Measurements from ENCODE around the gene DENR. TPM values are rescaled to one million over a fixed set of nuclear protein-coding genes. Genes with fewer than 3 reads are reported as not detected.

The DENR gene
- total RNA-seq, 2 donors from 2014 or later, result 16.4 to 37.2 TPM

GRCh38 chr12:122729583-122730214 is 22.9 kb upstream of the DENR start:
- H3K4me1 ChIP-seq (ENCODE audit: control insufficient read depth in 1 of 2, low read depth in 2 of 2), result peaks cover 5 to 6% of the 10 kb centered on the region in 2 donors
- H3K9me3 ChIP-seq, result no peaks in the 10 kb centered on the region
- ATAC-seq (ENCODE audit: insufficient number of reproducible peaks, low FRiP score, low read depth) (no peak), DNase-seq (ENCODE audit: low spot score) (no peak)
- H3K27me3 ChIP-seq (replicated peaks; ENCODE audit: insufficient read depth), result no peaks in the 10 kb centered on the region
- no peak for TF ChIP-seq CTCF (IDR thresholded peaks at IDR 0.05)
- H3K36me3 ChIP-seq, result no peaks in the 10 kb centered on the region
- peak overlapping the region; percentile 70 for H3K4me3 ChIP-seq
- H3K27ac ChIP-seq, result no peak overlapping the region

- H3K27ac ChIP-seq, result no peak within 1 kb of the TSS
Observed at GRCh38 chr12:122730215-122731014, 22.2 kb upstream of the DENR start, which contains the start of gene HCAR1. TSS of gene HCAR1 (minus strand) at chr12:122730844. CDS start at chr12:122730339, 505 bp downstream.

DNA sequence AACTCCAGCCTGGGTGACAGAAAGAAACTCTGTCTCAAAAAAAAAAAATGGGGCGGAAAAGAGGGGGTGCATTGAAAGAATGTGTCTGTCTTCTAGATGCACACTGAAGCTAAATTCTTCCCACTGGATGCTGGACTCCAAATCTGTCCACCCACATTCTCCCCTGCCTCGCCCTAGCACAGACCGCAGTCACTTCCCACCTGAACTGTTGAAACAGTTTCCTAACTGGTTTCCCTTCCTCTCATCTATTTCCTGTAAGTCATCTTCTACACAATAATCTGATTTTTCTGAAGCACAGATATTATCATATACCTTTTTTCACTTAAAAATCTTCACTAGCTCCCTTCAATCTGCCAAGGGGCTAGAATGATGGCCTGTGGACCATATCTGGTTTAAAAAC is 20.5 kb upstream of the DENR start:
- TF ChIP-seq CTCF (IDR thresholded peaks at IDR 0.05), result no peak
- DNase-seq (ENCODE audit: low spot score) (no peak), ATAC-seq (ENCODE audit: insufficient number of reproducible peaks, low FRiP score, low read depth) (no peak)
- H3K27me3 ChIP-seq (replicated peaks; ENCODE audit: insufficient read depth), result no peaks in the 10 kb centered on the region
- H3K4me3 ChIP-seq, result no peak overlapping the region
- H3K9me3 ChIP-seq, result no peaks in the 10 kb centered on the region
- peaks cover 5 to 6% of the 10 kb centered on the region in 2 donors for H3K4me1 ChIP-seq (ENCODE audit: control insufficient read depth in 1 of 2, low read depth in 2 of 2)
- H3K36me3 ChIP-seq, result no peaks in the 10 kb centered on the region
- no peak overlapping the region for H3K27ac ChIP-seq

More at GRCh38 chr12:122730215-122731014, 22.2 kb upstream of the DENR start, which contains the start of gene HCAR1:
- no peaks in the 10 kb centered on the region for H3K9me3 ChIP-seq
- H3K36me3 ChIP-seq, result no peaks in the 10 kb centered on the region
- H3K27me3 ChIP-seq (replicated peaks; ENCODE audit: insufficient read depth), result no peaks in the 10 kb centered on the region
- ATAC-seq (ENCODE audit: insufficient number of reproducible peaks, low FRiP score, low read depth) (no peak), DNase-seq (ENCODE audit: low spot score) (no peak)
- peak within 1 kb of the TSS; percentile 70 for H3K4me3 ChIP-seq
- TF ChIP-seq CTCF (IDR thresholded peaks at IDR 0.05), result no peak
- peaks cover 5 to 6% of the 10 kb centered on the region in 2 donors for H3K4me1 ChIP-seq (ENCODE audit: control insufficient read depth in 1 of 2, low read depth in 2 of 2)

DNA sequence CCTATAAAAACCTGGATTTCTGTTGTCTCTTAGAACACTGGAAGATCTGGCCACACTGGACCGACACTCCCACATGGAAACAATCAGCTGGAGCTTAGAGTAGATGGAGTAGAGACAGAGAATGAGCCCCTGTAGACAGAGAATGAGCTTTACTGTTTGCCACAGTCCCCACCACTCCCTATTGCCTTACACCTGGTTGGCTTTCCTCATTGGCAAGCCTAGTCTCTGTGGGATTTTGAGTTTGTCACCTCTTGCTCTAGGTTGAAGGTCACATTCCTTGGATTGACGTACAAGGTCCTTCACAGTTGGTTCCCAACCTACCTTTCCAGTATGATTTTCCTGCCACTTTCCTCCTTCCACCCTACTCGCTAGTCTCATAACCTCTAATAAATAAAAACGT is 20.0 kb upstream of the DENR start:
- DNase-seq (ENCODE audit: low spot score), result no peak
- H3K36me3 ChIP-seq, result no peaks in the 10 kb centered on the region
- no peak for ATAC-seq (ENCODE audit: insufficient number of reproducible peaks, low FRiP score, low read depth)

More for the DNA sequence above, 20.0 kb upstream of the DENR start:
- no peak for TF ChIP-seq CTCF (IDR thresholded peaks at IDR 0.05)
- H3K4me3 ChIP-seq, result no peak overlapping the region
- peaks cover 5 to 6% of the 10 kb centered on the region in 2 donors for H3K4me1 ChIP-seq (ENCODE audit: control insufficient read depth in 1 of 2, low read depth in 2 of 2)
- H3K27me3 ChIP-seq (replicated peaks; ENCODE audit: insufficient read depth), result no peaks in the 10 kb centered on the region
- no peaks in the 10 kb centered on the region for H3K9me3 ChIP-seq
- H3K27ac ChIP-seq, result no peak overlapping the region

All from thoracic aorta (tissue), 2 donors.